SK-N-DZ (cell line): ENCODE data around the gene CACNA2D4.

ENCODE experiments used
- DNase-seq: peaks from one replicate; pipeline ENCODE4 v3.0.0-alpha.2; 2015; ENCODE audit warnings: low spot score

Gene CACNA2D4

DNA sequence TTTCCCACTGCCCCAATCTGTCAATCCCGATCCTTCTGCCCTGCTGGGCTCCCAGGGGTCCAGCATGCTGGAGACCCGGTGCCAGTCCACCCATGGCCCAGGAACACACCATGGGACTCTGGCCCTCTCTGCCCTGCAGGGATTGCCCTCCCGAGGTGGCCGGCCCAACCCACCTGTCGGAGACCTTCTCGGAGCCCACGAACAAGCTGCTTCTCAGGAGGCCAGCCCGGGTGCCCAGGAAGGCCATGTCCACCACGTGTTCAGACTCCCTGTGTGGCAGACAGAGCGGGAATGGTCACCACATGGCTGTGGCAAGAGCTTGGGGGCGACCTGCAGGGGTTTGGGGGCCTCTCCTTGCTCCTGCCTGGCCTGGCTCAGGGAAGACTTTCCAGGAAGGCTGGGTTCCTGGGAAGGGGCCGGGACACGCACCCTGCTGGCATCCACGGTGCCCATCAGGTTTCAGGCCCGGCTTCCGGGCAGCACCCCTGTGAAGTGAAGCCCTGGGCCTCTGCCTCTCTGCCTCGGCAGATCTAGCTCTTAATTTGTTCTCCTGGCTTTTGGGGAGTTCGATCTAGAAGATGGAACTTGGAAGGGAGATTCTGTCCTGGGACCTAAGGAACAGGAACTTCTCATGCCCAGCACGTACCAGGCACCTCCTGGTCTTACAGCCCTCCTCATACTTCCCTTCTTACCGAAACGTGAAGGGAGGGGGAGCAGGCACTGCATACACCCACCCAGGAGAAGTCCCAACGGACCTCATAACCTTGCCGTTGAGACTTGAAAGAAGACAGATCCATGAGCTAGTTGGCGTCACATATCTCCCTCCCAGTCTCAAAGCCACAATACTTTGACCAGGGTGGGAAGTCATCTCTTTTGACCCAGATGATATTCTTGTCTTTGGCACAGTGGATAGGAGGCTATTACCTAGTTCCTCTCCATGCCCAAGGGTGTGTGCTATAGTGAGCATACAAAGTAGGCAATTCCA, 71.7 kb downstream of the CACNA2D4 start:
- DNase-seq, result no peak

DNA sequence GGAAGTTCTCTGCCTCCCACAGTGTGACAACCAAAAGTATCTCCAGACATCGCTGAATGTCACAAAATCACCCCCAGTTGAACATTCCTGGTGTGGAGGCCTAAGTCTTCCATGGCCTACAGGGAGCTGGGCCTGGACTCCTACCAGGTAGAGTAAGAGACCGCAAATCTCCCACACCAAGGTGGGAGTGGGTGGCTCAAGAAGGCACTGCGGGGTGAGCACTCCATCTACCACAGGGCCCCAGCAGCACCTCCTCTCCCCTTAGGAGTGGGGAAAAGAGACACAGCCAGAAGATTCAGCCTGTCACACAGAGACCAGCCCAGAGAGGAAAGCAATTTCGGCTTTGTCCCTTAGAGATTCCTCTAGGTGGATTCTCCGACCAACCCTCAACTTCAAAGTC, 72.6 kb downstream of the CACNA2D4 start:
- DNase-seq, result no peak

DNA sequence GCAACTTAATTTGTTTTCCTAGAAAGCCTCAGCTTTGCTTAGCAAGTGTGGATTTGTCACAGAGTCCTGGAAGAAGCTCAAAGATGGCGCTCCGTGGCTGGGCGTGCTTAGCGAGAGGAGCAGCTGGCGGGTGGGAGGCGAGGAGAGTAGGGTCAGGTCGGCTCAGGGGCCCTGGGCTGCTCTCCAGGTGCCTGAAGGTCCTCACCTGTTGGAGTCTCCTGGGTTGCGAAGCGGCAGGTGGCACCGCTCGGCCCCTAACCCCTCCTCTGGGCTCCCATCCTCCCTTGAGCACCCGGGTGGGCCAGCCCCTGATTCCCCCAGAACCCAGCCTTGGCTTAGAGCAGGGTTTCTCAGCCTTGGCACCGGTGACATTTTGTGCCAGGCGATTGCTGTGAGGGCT, 73.0 kb downstream of the CACNA2D4 start:
- DNase-seq, result no peak

- DNase-seq, result no peak
These were observed 73.6 kb downstream of the CACNA2D4 start for GRCh38 chr12:1844661-1845409.

DNA sequence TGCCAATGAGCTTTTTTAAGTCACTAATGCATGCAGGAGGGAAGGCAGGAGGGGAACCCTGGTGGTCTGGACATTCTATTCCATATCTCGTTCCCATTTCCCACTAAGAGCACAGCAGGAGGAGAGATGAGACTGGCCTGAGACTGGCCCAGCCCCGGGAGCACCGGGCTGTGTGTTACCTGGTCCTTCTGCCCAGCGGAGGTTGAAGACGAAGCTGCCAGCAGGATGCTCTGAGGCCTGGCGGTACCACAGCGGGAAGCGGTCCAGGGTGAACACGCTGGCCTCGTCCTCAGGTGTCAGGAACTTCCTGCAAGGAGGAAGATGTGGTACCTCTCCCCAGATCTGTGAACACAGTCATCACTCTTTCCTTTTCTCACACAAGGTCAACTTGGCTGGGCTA, 74.2 kb downstream of the CACNA2D4 start:
- DNase-seq, result no peak

- no peak for DNase-seq
These were observed 74.8 kb downstream of the CACNA2D4 start for GRCh38 chr12:1843641-1844005.

GRCh38 chr12:1842905-1843640, 75.4 kb downstream of the CACNA2D4 start:
- DNase-seq, result no peak

DNA sequence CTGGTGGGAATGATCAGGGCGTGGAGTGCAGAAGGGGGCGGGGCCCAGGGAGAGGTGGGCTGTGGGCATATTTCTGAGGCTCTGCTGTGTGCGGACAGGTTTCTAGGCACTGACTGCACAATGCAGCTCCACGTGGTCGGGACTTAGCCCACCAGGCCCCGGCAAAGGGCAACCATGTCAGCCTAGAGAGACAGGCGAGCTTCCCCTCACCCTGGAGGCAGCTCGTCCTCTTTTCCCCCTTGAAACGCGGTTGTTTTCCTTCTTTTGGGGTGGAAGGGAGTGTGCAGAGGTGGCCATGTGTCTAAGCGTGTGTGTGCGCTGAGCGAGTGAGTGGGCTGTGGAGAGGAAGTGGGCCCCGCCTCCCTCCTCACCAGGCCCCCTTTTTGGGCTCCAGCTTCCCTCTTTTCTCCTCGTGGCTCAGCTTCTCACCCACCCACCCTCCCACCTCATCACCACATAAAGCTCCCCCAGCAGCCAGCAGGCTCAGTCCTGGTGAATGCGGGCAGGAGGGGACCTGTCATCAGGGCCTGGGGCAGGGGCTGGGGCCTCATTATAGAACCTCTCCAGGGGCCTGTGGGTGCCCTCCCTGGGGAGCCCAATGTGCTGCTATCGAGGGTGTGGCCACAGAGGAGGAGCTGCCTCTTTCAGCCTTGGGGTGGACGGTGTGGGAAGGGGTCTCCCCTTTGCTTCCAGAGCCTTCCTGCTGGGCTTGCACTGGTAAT, 76.1 kb downstream of the CACNA2D4 start:
- DNase-seq, result no peak

DNA sequence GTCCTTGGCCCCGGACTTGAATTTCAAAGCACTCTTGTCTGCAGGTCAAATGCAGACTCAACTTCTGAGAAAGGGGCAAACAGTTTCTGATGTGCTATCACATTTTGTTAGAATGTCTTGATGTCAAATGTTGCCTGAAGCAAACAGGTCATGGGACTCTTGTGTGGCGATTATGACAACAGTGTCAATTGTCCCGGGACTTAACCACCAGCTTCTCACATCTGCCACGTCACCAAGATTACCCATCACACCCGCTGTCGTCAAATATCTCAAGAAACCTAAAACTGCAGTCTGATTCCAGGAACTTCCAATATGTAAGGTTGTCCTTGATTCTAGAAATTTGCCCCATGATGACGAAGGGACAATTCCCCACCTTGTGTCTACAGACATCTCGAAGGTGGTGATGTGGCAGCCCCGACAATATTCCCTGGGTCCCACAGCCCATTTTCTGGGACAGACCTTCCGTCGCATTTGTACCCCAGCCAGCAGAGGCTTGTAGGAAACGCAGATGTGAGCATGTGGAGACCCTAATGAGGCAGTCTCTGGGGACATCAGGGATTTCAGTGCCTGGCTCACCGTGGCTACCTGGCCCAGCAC, 76.8 kb downstream of the CACNA2D4 start:
- no peak for DNase-seq

DNA sequence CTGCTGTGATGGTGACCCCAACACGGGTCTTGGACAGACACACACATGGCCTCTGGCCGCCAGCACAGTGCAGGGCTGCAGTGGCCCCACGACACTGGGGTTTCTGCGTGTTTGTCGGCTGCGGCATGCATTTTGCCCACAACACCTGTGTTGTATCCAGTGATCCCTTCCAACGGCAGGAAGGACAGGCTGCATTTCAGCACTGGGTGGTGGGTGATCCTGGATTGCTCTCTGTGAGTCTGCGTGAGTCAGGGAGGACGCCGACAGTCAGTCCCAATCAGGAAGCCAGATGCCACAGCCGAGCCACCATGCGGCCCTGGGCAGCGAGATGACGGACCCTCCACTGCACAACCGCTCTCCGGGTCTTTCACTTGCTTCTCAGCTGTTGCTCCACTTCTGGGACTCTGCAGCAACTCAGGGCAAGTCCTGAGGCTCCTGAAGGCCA, 77.4 kb downstream of the CACNA2D4 start:
- no peak for DNase-seq

GRCh38 chr12:1839956-1840951, 78.2 kb downstream of the CACNA2D4 start:
- no peak for DNase-seq

DNA sequence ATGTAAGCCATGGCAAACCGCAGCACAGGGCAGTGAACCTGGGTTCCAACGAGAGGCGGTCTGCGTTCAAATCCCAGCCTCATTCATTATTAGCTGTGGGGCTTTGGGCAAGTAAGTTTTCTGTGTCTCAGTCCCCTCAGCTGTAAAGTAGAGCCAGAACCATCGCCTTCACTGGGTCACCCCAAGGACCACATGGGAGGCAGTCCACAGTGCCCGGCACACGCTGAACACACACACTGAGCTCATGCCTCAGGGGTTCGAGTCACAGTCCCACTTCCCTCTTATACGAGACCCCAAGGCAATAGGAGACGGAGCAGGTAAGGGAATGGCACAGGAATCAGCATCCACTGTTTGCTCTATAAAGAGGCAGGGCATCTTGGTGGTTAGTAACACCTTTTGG, 79.0 kb downstream of the CACNA2D4 start:
- no peak for DNase-seq

DNA sequence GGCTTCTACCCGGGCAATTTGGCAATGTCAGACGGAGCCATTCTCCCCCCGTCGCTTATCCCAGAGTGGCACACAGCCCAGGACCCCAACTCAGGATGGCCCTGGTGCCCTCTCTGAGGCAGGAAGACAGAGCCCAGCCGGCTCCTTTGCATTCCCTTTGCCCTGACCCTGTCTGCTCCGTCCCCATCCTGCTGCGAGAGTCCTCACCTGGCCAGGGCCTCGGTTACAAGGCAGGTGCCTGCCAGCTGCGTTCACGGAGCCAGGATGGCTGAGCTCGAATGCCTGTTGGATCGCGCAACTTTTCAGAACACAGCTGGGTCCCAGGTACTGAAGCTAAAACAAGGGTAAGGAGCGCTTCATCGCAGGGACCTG, 79.5 kb downstream of the CACNA2D4 start:
- no peak for DNase-seq

DNA sequence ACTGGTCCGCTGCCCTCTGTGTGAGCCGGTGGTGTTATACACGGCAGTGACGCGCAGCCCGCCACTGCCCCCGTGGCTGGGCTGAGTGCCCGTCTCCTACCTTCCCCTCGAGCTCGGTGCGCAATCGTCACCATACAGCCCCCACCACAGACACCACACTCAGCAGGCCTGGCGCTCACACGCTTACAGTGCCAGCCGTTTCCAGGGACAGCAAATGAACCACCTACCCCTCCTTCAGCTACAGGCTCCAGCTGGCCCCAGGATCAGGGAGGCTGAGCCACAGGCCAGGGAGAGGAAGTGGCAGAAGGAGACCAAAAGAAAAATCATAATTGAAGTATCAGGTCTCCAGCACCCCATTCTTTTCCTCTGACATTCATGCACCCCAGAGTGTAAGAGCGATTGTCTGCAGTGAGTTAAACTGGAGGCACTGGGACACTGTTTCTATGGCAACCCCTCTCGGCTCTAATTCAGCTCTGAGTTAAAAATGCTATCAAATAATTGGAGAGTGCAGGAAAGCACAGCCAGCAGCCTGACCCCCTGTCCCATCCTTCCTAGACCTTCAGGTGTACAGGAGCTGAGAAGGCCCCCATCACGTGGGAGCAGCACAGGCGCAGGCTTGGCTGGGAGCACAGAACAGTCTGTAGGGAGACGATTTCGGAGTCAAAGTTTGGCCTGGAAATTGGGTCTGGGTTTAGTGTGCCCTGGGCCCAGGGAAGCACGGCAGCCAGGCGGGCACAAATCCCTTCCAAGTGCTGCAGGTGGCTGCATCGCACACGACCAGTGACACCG, 80.1 kb downstream of the CACNA2D4 start:
- DNase-seq, result no peak

- no peak for DNase-seq
These were observed 80.8 kb downstream of the CACNA2D4 start for GRCh38 chr12:1837541-1838204.

- DNase-seq, result no peak
These were observed 81.5 kb downstream of the CACNA2D4 start for GRCh38 chr12:1836854-1837421.

DNA sequence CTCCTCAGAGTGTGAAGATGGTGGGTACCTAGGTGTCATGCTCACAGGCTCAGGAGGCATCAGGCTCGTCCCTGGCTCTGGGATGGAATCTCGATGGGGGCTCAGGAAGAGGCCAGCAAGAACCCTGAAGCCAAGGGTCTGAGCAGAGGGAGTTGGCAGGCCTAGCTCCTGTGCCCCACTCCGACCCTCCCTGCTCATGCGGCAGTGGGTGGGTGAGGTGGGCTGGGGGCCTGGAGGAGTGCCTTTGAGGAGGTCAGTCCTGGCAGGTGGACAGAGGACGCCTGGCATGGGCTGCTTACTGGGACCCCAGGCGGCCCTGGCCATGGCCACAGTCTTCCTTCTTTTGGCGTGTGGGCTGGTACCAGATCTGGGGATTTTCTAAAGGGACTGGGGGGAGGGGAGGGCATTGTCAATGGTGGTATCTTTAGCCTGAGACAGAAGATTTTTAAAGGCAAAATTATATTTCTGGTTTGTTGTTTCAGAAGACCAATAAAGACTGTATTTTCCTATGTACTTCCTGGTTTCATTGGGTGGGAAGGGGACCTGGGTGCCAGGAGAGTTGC, 82.1 kb downstream of the CACNA2D4 start:
- no peak for DNase-seq
